HG02763 (cell line): Measurements from ENCODE around the gene PSMB5.

Experiments used
- ATAC-seq: cut with Tn5 transposase; IDR thresholded peaks from one replicate; pipeline ENCODE4 v1.9.1; 2021; ENCODE audit warnings: mild to moderate bottlenecking, moderate library complexity; ENCODE audit not compliant: unreplicated experiment

Gene PSMB5

DNA sequence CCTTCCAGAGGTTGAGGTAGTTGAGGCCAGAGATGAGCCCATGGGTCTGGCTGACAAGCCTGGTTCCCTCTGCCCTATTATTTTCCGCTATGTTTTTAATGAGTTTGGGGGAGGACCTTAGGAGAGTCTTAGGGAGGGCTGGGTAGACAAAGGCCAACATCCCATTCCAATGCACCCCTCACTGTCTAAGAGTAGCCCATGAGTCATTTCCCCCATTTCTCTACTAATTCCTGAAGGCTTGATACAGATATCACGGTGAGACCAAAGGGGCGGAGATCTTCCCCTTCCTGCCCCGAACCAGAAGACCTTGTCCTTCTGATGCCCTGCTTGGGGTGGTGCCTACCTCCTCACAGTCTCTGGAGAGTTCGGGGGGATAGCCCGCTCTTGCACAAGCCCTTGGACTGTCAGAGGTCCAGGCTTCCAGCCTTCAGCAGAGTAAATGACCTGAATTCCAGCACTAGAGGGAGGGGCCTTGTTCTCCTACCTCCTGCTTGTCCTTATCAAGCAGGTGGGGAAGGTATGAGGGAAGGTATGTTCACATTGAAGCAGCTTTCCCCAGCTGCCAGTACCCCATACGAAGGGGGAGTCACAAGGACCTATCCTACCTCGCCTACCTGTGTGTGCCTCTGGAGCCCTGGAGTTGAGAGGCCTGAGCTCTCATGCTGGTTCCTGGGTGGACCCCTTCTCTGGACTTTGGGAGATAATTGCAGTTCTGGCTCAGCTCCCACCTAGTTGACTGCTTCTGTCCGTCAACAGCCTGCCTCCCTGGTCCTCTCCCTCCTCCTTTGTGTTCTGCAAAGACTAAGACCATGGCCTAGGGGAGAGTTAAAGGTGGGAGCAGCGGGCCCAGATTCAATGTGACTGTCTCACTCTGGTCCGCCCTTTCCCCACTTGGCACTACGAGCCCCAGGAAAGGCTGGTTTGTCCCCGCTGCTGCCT lies 11.0 kb upstream of the PSMB5 start:
- ATAC-seq, result no peak

DNA sequence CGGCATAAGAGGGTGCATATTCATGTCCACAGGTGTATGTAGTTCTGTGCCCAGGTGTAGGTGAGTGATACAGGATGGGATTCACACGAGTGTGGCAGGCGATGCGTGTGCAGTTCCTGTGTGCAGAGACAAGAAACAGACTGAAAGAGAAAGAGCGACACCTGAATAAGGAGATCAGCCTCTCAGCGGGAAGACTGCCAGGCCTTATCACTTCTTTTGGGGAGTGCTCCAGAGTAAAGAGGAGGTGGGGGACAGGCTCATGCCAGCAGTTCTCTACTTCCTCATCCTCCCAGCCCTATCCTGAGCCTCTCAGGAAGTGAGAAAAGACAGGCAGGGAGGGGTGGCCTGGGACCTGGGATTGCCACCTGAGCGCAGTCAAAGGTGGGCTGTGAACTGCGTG lies 10.1 kb upstream of the PSMB5 start:
- ATAC-seq, result no peak

DNA sequence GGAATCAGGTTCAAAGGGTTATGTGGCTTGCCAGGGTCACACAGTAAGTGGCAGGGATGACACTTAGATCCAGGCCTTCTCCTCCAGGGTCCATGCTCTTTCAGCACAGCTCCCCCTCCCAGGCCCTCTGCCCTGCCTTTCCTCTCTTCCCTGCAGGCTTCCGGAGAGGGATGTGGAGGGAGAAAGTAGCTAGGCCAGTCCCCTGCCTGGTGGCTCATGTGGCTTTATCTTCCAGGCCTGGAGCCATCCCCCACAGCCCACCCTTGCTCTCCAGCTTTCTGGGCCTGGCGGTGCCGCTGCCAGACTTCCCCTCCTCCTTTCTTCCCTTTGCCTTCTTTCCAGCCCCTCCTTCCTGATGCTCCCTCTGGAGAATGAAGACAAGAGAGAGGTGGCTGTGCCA lies 9.1 kb upstream of the PSMB5 start:
- ATAC-seq, result no peak

DNA sequence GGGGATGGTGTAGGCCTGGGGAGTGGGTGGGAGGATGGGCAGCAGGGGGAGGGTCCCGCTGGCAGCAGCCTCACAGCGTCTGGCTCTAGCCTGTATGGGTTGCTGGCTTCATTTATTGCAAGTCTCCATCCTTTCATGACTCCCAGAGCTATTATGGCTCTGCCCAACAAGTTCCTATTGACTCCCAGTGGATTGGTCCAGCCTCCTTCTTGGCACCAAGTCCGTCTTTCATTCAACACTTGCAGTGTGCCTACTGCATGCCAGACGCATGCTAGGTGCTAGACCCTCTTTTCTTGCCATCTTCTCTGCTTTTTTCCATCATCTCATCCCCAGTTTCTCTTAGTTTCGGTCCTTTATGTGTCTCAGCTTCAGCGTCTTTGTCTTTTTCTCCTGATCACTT lies 8.4 kb upstream of the PSMB5 start:
- ATAC-seq, result no peak

DNA sequence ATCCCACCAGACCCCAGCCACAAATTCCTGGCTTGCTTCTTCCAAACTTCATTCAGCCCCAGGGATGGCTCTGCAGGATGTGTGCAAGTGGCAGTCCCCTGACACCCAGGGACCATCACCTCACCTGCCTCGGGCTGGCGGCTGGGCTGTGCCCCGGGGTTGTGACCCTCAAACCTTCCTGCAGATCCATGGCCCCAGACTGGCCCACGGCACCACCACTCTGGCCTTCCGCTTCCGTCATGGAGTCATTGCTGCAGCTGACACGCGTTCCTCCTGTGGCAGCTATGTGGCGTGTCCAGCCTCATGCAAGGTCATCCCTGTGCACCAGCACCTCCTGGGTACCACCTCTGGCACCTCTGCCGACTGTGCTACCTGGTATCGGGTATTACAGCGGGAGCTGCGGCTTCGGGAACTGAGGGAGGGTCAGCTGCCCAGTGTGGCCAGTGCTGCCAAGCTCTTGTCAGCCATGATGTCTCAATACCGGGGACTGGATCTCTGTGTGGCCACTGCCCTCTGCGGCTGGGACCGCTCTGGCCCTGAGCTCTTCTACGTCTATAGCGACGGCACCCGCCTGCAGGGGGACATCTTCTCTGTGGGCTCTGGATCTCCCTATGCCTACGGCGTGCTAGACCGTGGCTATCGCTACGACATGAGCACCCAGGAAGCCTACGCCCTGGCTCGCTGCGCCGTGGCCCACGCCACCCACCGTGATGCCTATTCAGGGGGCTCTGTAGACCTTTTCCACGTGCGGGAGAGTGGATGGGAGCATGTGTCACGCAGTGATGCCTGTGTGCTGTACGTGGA lies 7.7 kb upstream of the PSMB5 start, which contains the start of gene PSMB11:
PSMB11 (plus strand) TSS at position 51 of the 804 bp plus-strand sequence; CDS start at position 65, 14 bp downstream.
- no peak for ATAC-seq

DNA sequence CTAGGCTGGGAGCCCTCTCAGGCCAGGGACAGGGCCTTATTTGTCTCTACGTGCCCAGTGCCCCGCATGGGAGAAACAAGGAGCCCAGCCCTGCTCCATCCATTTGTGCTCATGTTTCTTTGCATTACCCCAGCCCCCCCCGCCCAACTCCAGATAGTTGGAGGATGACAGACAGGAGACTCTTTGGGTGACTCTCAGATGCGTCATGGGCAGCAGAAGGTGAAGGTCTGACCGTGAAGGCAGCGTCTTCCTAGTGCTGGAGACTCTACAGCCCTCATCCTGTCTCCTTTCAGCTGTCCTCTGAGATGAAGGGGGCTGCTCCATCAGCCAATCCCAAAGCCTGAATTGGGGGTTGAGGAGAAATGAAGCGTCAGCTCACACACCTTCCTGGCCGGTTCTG lies 7.0 kb upstream of the PSMB5 start:
- no peak for ATAC-seq

DNA sequence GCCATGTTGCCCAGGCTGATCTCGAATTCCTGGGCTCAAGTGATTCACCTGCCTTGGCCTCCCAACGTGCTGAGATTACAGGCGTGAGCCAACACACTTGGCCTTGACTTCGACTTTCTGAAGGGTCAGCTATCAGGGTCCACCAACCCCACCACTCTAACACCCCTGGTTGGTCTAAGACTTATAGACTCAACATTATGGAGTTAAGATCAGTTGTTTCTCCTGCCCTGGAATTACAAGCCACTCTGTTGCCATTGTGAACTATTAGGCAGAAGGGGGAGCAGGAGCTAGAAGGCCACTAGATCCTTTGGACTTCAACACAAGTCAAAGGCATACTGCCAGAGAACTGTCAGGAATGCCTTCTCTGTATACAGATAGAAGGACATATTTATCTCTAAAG lies 5.4 kb upstream of the PSMB5 start:
- no peak for ATAC-seq

DNA sequence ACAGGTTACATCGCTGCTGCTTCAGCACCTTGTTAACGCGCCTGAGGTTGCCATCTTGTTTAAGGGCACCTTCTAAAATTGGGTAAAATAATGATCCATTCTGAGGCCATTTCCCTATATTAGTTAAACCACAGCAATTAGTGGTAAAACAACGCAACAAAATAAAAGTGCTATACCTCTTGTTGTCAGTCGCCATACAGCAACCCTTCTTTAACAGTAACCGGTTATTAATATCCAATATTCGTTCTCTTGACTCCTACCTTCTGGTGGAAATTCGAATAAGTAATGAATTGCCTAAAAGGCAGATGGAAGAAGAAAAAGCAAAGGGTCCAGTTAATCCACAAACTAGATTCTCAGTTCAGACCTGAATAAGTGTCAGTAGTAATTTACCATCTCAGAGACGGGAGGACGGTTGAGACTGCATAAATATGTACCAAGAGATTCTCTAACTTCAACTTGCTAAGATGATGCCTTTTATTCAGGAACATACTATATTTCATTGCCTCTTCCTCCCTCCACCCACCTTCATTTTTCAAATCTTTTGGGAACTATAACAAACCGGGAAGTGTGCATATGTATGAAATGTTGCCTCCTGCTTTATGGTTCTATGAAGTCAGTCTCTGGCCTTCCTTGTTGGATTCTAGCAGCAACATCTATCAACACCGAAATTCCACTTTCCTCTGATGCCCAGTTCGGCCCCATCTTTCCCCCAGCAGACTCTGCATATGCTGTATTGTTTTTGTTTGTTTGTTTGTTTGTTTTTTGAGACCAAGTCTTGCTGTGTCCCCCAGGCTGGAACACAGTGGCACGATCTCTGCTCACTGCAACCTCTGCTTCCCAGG lies 824 bp upstream of the PSMB5 start:
- ATAC-seq, result no peak

DNA sequence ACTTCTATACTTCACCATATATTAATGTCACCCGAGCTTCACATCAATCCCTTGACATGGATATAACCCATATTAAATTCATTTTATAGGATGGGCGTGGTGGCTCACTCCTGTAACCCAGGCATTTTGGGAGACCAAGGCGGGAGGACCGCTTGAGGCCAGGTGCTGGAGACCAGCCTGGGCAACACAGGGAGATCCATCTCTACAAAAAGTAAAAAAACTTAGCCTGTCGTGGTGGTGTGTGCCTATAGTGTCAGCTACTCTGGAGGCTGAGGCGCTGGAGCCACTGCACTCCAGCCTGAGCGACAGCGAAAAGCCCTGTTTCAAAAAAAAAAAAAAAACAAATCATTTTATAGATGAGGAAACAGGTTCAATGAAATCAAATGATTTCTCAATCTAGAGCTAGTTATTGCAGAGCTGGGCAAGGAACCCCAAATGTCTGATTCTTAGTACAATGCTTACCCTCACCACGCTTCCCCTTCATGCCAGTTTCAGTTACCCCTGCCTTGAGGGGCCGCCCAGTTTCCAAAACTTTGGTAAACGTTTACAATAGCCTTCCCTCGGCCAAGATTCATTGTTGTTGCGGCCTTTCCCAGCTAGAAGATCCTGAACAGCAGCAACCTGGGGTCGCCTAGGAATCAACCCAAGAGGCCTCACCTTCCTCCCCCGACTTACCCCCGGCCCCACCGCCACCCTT lies 751 bp downstream of the PSMB5 start:
- no peak for ATAC-seq

DNA sequence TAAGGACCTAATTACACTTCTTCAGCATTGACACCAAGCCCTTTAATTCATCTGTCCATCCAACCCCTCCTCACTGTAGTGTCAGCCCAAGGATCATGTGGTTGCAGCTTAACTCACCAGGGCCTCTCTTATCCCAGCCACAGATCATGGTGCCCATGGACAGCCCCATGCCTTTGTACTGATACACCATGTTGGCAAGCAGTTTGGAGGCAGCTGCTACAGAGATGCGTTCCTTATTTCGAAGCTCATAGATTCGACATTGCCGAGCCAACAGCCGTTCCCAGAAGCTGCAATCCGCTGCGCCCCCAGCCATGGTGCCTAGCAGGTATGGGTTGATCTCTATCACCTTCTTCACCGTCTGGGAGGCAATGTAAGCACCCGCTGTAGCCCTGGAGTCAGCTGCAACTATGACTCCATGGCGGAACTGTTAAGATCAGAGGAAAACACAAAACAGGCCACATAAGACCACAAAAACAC lies 1.4 kb downstream of the PSMB5 start:
- ATAC-seq, result no peak

DNA sequence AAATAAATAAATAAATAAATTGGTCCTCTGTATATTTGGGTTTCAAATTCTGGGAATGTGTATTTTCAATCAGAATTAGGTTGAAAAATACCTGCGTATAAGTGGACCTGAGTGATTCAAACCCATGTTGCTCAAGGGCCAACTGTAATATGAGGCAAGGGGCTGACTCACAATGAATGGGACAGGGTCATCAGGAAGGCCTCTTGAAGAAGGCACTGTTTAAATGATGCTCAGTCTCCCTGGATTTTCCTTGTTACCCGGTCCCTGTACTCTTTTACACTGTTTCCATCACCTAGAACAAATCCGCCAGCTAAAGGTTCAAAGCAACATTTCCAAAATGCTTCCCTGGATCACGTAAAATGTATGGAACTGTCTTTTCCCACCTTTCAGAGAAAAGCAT lies 3.8 kb downstream of the PSMB5 start:
- no peak for ATAC-seq

DNA sequence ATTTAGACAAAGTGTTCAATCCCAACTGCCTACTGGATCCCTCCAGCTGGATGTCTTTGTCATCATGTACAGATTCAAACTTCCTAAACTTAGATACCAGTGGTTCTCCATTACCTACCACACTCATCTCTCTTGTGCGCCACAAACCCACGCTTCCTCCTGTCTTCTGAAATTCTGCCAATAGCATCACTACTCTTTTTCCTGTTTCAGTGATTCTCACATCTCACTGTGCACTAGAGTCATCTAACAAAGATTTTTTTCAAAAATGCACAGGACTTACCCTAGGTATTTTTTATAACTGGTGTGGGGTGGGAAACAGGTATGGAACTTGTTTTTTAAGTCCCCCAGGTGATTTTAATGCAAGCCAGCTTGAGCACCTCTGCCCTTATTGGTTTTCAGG lies 5.9 kb downstream of the PSMB5 start:
- no peak for ATAC-seq

DNA sequence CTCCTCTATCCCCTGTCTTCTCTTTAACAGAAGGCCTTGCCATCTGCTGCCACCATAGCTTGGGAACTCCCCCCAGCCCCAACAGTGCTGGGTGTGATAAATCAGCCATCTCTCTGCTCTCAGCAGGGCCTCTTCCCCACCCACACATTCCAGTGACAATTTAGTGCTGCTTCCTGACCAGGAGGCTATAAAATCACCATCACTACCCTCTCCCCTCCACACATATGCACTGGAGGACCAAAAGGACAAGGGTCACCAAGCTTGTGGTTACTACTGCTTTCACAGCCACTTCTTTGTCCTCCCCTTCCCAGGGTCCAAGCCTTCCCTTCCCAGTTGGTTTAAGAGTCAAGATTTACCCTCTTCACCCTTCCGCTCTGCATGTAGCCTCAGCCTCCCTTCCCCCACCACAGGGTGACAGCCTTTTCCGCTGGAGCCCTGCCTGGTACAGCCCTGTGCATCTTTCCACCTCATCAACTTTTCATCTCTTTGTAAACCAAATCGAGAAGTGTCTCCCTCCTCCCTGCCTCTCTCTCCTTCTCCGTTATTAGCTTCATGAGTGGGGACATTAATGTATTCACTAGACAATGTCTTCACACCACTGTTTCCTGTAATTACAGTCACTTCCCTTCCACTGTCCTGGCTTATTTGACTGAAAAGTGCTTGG lies 9.4 kb downstream of the PSMB5 start:
- ATAC-seq, result no peak

DNA sequence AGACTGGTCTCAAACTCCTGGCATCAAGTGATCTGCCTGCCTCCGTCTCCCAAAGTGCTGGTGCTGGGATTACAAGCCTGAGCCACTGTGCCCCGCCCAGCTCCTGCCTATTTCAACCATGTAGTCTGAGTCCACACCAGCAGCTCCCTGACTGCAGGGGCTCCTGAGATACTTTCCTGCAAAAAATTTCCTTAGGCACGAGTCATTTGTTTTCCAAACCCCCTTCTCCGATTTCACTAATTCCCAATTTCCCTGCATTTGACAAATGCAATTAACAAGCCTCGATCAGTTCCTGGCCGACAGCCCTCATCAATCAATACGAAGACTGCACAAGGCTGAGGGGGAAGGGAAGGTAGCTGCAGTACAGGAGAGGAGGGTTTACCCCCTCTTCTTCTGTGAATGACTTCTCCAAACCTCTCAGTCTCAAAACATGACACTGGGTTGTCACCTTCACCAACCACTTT lies 10.1 kb downstream of the PSMB5 start:
- no peak for ATAC-seq

DNA sequence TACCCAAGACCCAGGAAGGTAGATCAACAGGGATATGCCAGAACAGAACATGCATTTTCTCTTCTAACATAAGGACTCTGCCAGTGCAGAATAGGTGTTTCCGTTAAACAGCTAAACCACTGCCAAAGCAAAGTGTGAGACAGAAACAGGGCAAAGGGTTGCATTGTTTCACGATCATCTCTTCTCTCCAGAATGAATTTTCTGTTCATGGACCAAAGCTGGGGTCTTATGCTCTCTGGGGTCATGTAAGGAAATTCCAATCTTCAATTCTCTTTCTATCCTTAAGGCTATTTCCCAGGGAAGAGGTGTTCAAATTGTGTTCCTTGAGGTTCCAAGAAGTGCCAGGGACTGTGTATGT lies 10.9 kb downstream of the PSMB5 start:
- ATAC-seq, result no peak

DNA sequence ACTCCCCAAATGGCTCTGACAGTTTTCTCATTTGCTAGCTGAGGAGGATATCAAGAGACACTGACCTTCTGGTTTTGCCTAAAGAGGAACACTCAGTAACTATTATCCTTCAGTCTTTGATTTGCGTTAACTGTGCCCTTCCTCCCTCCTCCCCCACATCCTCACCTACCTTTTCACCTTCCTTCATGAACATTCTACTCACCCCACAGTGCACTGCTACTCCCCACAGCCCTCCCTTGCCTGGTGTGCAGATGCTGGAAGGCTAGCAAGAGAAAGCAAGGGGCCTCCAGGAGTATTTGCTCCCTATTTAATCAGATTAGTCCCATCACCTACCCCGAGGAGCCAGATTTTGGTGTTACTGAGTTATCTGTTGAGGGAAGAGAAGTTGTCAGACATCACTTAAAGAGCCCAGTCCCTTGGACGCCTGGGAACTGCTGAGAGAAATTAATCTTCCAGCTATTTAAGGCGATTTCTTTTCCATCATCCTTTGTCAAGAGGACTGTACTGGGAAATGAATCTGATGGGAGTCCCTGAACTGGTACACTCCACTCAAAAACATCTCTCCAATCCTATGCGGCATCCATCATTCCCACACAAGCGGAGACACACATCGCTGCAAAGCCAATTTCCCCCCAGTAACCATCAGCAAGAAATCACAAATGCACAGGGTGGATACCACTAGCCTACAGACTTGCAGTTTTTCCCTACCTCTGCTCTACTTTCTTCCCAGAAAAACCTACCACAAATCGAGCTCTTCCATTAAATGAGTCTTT lies 11.5 kb downstream of the PSMB5 start:
- ATAC-seq, result no peak

DNA sequence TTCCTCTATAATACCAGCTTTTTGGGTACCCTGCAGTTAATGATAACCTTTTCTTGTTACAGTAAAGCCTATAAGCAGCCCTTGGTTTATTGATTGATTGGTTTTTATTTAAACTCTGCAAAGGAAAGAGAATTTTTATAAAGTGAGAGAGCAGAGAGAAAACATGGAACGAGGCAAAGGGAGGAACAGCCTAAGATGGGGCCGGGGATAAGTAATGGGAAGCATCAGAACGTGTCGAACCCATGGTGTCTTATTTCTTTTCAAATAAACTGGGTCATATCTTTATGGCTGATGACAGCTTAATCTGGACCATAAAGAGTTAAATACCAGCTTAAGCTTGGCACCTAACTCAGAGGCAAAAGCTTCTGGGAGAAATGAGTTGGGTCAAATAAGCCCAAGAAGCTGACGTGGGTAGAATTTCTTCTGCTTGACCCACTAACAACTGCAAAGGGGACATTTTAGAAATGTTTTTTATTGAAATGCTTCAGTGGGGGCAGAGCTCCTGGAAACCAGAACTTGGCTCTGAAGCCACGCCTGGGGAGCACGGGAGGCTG lies 12.7 kb downstream of the PSMB5 start:
- ATAC-seq, result no peak

DNA sequence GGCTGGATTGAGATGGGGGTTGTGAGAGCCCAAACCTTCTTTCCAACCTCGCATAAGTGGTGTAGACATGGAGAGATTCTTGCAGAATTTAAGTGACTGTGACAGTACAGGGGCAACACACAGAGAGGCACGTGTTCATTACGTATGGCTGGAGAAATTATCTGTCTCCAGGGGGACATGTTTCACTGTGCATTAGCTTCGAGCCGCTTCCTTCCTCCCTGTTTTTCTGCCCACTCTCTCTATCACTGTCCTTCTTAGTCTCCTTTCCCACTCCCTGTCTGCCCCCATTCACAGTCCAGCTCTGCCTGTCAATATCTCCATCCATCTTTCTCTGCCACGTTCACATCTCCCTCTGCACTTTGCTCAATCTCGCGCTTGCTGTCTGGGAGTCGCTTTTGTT lies 13.3 kb downstream of the PSMB5 start:
- no peak for ATAC-seq
